ENCODE measurements around the gene ARHGEF4.

ARHGEF4 gene

DNA sequence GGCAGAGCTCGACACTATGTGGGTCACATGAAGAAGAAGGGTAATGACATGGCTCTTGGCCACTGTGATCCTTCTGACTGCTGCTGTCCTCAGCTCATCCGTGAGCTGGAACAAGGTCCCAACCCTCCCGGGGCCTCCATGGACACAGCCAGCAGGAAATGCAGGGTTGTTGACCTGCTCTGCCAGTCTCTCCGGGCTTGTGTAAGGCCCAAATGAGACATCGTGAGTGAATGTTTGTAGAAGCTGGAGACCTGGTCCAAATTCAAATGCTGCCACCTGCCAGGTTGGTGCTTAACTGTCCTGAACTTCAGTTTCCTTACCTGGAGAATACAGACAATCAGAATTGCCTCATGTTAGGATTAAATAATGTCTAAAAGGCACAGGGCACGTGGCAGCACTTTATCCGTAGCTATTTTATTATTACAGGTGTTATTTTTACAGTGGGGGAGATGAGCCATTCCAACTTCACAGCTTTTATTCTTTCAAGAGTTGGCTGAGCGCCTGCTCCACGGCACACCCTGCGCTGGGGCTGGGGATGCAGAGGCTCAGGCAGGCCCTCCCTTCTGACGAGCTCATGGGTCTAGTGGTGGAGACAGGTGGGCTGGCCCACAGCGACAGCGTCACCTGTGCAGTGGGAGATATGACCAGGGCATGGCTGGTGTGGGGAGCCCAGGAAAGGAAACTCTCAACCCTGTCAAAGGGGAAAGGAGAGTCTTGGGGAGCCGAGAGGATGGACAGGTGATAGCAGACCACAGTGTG is 15.1 kb downstream of the ARHGEF4 start:
- no peak overlapping the region for H3K4me3 ChIP-seq (ENCODE audit: low read length)
- TF ChIP-seq, protein P1, sequence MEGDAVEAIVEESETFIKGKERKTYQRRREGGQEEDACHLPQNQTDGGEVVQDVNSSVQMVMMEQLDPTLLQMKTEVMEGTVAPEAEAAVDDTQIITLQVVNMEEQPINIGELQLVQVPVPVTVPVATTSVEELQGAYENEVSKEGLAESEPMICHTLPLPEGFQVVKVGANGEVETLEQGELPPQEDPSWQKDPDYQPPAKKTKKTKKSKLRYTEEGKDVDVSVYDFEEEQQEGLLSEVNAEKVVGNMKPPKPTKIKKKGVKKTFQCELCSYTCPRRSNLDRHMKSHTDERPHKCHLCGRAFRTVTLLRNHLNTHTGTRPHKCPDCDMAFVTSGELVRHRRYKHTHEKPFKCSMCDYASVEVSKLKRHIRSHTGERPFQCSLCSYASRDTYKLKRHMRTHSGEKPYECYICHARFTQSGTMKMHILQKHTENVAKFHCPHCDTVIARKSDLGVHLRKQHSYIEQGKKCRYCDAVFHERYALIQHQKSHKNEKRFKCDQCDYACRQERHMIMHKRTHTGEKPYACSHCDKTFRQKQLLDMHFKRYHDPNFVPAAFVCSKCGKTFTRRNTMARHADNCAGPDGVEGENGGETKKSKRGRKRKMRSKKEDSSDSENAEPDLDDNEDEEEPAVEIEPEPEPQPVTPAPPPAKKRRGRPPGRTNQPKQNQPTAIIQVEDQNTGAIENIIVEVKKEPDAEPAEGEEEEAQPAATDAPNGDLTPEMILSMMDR (conservative IDR thresholded peaks at IDR 0.05; ENCODE audit: low read length) = no peak
- DNase-seq (ENCODE audit: low read depth) = no peak

DNA sequence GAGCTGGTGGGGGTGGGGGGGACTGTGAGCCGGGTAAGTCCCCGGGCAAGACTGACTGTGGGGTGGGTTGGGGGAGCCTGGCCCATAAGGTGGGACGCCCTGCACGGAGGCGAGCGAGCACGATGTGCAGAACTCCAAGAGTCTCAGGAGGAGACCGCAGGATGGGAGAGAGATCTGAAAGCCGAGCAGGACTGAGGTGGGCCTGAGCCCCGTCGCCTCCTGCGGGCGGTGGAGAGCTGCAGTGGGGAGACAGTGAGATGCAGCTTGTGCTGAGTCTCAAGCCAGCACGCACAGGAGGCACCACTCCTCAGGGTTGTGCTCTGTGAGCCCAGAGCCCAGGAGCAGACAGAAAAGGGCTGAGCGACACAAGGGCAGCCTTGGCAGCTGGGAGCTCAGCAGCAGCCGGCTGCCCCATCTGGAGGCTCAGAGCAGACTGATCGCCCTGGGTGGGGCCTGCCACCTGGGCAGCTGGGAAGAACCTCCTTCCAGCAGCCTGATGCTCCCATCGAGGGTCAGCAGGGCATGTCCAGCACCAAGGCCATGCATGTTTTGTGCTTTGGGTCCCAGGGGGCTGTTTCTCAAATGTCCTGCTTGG is 15.9 kb downstream of the ARHGEF4 start:
- TF ChIP-seq, protein P1 (conservative IDR thresholded peaks at IDR 0.05; ENCODE audit: low read length) = no peak
- no peak overlapping the region for H3K4me3 ChIP-seq (ENCODE audit: low read length)
- no peak for DNase-seq (ENCODE audit: low read depth)

DNA sequence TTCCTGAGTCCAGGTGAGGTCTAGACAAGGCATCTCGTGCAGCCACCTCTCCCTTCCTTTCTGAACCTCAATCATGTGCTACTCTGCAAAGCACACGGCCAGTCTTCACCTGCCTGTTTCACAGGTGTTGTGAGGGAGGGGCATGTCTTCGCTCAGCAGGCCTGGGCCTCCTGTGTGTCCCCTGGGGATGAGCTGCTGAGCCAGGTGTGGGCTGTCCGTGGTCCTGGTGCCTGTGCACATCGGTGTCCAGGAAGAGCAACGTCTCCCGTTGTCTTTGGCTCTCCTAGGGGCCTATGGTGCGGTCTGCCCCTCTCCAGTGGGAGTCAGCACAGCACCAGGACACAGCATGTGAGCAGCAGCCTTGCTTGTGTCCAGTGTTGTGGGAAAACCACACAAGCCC is 16.7 kb downstream of the ARHGEF4 start:
- TF ChIP-seq, protein P1 (conservative IDR thresholded peaks at IDR 0.05; ENCODE audit: low read length) = no peak
- no peak overlapping the region for H3K4me3 ChIP-seq (ENCODE audit: low read length)
- no peak for DNase-seq (ENCODE audit: low read depth)

DNA sequence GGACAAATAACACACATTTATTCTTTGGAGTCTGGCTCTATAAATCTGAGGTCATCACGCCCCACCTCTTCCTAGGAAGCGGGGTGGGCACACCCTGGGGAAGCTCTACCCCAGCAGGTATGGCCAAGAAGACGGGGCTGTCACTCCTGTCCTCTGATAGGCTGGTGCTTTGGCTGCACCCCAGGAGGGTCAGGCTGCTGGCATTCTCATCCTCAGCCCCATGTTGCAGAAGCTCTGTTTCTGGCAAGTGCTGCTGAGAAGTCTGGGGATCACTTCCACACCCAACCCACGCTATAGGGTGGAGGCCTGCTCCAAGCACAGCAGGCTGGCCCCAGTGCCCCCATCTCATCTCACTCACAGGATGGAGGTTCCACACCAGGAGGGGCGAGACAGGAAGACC is 17.6 kb downstream of the ARHGEF4 start:
- no peak for DNase-seq (ENCODE audit: low read depth)
- H3K4me3 ChIP-seq (ENCODE audit: low read length) = no peak overlapping the region
- TF ChIP-seq, protein P1 (conservative IDR thresholded peaks at IDR 0.05; ENCODE audit: low read length) = no peak

DNA sequence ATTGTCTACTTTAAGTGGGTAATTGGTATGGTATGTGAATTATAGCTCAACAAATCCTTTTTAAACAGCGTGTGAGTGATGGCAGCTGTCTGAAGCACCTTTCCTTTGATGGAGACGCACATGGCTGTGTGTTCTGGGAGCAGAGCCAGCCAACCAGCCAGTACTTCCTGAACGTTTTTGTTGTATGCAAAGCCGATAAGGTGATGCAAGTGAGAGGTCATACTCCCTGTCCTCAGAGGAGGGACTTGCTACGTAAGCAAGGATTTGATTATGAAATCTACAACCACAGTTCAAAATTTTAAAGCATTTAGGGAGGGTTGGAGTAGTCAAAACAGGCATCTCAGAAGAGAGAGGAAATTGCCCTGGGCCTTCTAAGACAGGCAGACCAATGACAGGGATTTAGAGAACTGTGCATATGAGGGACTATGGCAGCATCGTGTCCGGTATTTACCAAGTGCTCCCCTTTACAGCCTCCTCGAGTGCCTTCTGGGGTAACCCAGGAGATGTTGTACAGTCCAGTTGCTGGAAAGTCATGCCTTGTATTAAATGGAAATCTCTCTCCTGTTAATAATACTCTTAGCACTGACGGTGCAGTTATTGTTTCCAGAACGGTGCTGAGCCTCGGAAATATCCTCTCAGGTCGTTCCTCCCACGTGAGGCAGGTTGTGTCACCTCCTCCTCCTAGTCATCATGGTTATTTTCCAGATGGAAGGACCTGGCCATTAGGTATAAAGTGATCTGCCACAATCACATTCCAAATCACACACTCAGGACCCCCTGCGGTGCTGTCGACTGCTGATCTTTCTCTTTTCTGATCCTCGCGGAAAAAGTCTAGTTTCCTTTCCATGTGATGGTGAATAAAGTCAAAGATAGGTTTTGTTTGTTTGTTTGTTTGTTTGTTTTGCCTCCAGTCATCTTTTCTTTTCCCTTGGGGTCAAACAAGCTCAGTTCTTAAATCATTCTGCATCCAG is 28.4 kb downstream of the ARHGEF4 start:
- DNase-seq (ENCODE audit: low read depth) = peak; percentile 62
- TF ChIP-seq, protein P1 (conservative IDR thresholded peaks at IDR 0.05; ENCODE audit: low read length) = no peak
- H3K4me3 ChIP-seq (ENCODE audit: low read length) = no peak overlapping the region

DNA sequence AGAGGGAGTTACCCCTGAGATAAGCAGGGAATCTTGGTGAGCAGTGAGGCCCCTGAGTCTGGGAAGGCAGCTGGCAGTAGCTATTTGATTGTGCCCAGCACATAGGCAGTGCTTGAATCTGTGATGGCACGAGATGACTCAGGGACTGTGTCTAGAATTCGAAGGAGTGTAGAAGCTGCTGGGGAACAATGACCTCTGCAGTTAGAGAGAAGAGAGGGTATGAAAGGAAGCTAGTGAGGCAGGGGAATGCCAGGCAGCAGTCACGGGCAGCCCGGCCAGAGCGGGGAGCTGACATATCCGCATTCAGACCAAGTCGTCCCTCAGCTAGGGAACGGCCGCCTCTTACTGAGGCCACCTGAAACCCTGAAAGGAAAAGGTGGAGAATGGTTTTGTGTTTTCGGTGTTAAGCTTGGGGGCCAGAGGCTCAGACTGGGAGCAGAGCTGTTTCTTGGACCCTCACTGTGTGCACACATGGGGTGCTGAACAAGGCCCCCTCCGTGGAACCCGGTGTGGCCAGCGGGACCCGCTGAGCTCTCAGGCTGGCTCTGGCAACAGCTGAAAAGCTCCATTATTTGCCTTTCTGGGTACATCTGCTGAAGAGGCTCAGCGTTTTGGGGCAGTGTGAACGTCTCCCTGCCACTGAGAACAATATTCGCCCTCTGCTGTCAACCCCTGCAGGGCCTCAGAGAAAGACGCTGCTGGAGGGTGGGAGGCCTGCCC is 32.9 kb downstream of the ARHGEF4 start:
- no peak for DNase-seq (ENCODE audit: low read depth)
- TF ChIP-seq, protein P1 (conservative IDR thresholded peaks at IDR 0.05; ENCODE audit: low read length) = no peak
- no peak overlapping the region for H3K4me3 ChIP-seq (ENCODE audit: low read length)
